Pancreas (tissue), 10 donors: Measurements from ENCODE around the gene ACSL3. TPM values are rescaled to one million over a fixed set of nuclear protein-coding genes. Genes with fewer than 3 reads are reported as not detected.

Experiments
- ATAC-seq, 4 donors: fragments of 200-7000 bp; cut with Tn5 transposase; one replicate each; pipeline versions ENCODE4 v1.8.0 to v1.9.1; 2020; ENCODE audit warnings: mild to moderate bottlenecking in 4 of 4, moderate library complexity in 4 of 4
- DNase-seq, 6 donors: peaks; one replicate each; pipeline ENCODE4 v3.0.0-alpha.2; 2020
- FAIRE-seq: peaks from 2 replicates; lab custom pipeline; 2012; peaks lifted over from hg19 to GRCh38; lab: Jason Lieb, UNC
- H3K27ac ChIP-seq, 4 donors: fragments of 200-600 bp; sonication (generic); 1 replicate in 3 of 4; 2 replicates in 1 of 4; pipeline versions ENCODE4 v1.5.0 to v1.8.0; 2020
- H3K27me3 ChIP-seq, 4 donors: fragments of 200-600 bp; one replicate each; pipeline ENCODE4 v1.8.0; 2021
- H3K36me3 ChIP-seq, 3 donors: fragments of 200-600 bp; sonication (generic) in 1 of 3; one replicate each; pipeline versions ENCODE4 v1.5.0 to v1.8.0; 2020 to 2021
- H3K4me1 ChIP-seq, 3 donors: fragments of 200-600 bp; one replicate each; pipeline ENCODE4 v1.8.0; 2021
- H3K4me3 ChIP-seq, 4 donors: fragments of 200-600 bp; sonication (generic) in 2 of 4; one replicate each; pipeline versions ENCODE4 v1.5.0 to v1.8.0; 2020 to 2021
- H3K9me3 ChIP-seq, 4 donors: fragments of 200-600 bp; one replicate each; pipeline ENCODE4 v1.8.0; 2021
- CTCF ChIP-seq, 4 donors: fragments of 200-600 bp; sonication (generic) in 3 of 4; IDR thresholded peaks; one replicate each; pipeline versions ENCODE4 v1.5.0 to v1.8.0; 2021; ENCODE audit warnings: antibody characterized with exemption in 4 of 4
- WGBS, 2 donors: extraction: QIAGEN DNeasy Blood & Tissue Kit; methylation state at CpG; one replicate each; pipeline ENCODE4 v1.1.7; 2013; 5-methylcytosine and 5-hydroxymethylcytosine counted together
- intact Hi-C, 3 donors: fragments of 100-400 bp; cut with DNase I; formaldehyde crosslinking; loops; one replicate each; pipeline versions ENCODE4 v1.11.1 to v1.14.2; 2022
- polyA plus RNA-seq, 2 donors: library from polyadenylated mRNA; stranded (reverse); fragments of 200-250 nt; gene quantifications; one replicate each; pipeline ENCODE4 v1.2.3, GENCODE V29; 2013
- total RNA-seq, 6 donors: library from RNA; stranded (reverse); fragmentation: NEBNext Ultra II Directional in 4 of 6; extraction: Animal tissue kit (Norgen Biotek cat#: 25700) in 4 of 6; gene quantifications; one replicate each; pipeline versions ENCODE4 v1.2.1 to v1.2.4, GENCODE V29; 2021 to 2023
- donor health status: healthy with polysubstance abuse.
- donor health status: DM: no; HTN: no; CAD: no; lungs with moderate emphysema.
- donor health status: DM: no; HTN: no; CAD: no.
- donor health status: control.
- donor health status: control.
- donor health status: Bipolar disorder and iron deficiency.
- donor health status: DM: yes; HTN: yes; CAD: no.
- donor health status: DM: no; HTN: no; CAD: no.
- donor health status: DM: no; HTN: no; CAD: no.
- donor health status: DM: yes; HTN: yes; CAD: no.

ACSL3 gene
- total and polyA plus RNA-seq, 8 donors = 4.7 to 32.0 (median 15.9) TPM

GRCh38 chr2:222878877-222879603 lies 18.2 kb downstream of the ACSL3 start:
- intact Hi-C loops = no loop called here
- H3K9me3 ChIP-seq = no peaks in the 10 kb centered on the region
- no peak overlapping the region for H3K27ac ChIP-seq
- H3K4me1 ChIP-seq = peaks cover 4 to 20% (median 5%) of the 10 kb centered on the region in 3 donors
- DNase-seq (no peak), FAIRE-seq (no peak), ATAC-seq (peak in 3 of 4 donors; percentile 16 to 45 (median 33))
- no peaks in the 10 kb centered on the region for H3K36me3 ChIP-seq
- no peaks in the 10 kb centered on the region for H3K27me3 ChIP-seq
- WGBS, 2 donors = 84 to 85% methylated on average over 10 of the region's 10 CpGs
- no peak for TF ChIP-seq CTCF (IDR thresholded peaks at IDR 0.05)
- no peak overlapping the region for H3K4me3 ChIP-seq

DNA sequence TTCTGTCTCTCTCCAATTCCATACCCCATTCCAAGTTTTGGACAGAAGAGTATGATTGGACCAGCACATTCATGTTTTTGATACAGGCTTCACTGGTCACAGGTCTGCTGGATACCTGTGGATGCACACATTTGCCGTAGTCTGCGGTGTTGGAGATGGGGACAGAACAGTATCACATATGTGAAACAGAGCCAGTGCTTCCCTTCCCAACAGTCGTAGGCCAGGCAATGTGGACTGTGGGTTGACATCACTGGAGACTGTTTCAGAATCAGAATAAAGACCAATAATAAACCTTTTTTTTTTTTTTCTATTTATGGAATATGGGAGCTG lies 18.7 kb downstream of the ACSL3 start:
- DNase-seq (no peak), FAIRE-seq (no peak), ATAC-seq (no peak)
- WGBS, 2 donors = 86 to 90% methylated on average over 3 of the region's 3 CpGs
- Histone ChIP-seq H3K9me3 (no peaks in the 10 kb centered on the region), H3K27me3 (no peaks in the 10 kb centered on the region), H3K27ac (no peak overlapping the region), H3K36me3 (no peaks in the 10 kb centered on the region), H3K4me1 (peaks cover 5 to 22% (median 10%) of the 10 kb centered on the region in 3 donors), H3K4me3 (no peak overlapping the region)
- intact Hi-C loops = no loop called here
- no peak for TF ChIP-seq CTCF (IDR thresholded peaks at IDR 0.05)

DNA sequence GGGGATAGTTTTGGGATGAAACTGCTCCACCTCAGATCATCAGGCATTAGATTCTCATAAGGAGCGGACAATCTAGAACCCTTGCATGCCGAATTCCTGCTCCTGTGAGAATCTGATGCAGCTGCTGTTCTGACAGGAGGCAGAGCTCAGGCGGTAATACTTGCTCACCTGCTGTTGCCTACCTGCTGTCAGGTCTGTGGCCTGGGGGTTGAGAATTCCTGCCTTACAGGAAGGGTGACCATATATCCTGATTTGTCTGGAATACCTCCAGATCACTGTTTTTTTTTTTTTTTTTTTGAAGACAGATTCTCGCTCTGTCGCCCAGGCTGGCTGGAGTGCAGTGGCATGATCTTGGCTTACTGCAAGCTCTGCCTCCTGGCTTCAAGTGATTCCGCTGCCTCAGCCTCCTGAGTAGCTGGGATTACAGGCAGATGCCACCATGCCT lies 21.7 kb downstream of the ACSL3 start:
- 56 to 67% methylated on average over 6 of the region's 6 CpGs for WGBS, 2 donors
- no peak overlapping the region for H3K4me3 ChIP-seq
- DNase-seq = no peak

GRCh38 chr2:222883420-222883819 lies 22.6 kb downstream of the ACSL3 start:
- TF ChIP-seq CTCF (IDR thresholded peaks at IDR 0.05) = no peak
- Histone ChIP-seq H3K27ac (no peak overlapping the region), H3K36me3 (no peaks in the 10 kb centered on the region), H3K4me3 (no peak overlapping the region), H3K27me3 (no peaks in the 10 kb centered on the region), H3K4me1 (peaks cover 10 to 25% (median 11%) of the 10 kb centered on the region in 3 donors), H3K9me3 (no peaks in the 10 kb centered on the region)
- 90 to 93% methylated on average over 3 of the region's 3 CpGs for WGBS, 2 donors
- ATAC-seq = no peak
- DNase-seq = no peak
- no peak for FAIRE-seq
- intact Hi-C loops = no loop called here

More for the DNA sequence above, 21.7 kb downstream of the ACSL3 start:
- Histone ChIP-seq H3K36me3 (no peaks in the 10 kb centered on the region), H3K4me1 (peaks cover 11 to 34% (median 14%) of the 10 kb centered on the region in 3 donors), H3K27me3 (no peaks in the 10 kb centered on the region), H3K27ac (no peak overlapping the region), H3K9me3 (no peaks in the 10 kb centered on the region)
- intact Hi-C loops = no loop called here
- no peak for TF ChIP-seq CTCF (IDR thresholded peaks at IDR 0.05)
- ATAC-seq (peak in 3 of 4 donors; percentile 14 to 52 (median 40)), FAIRE-seq (no peak)

DNA sequence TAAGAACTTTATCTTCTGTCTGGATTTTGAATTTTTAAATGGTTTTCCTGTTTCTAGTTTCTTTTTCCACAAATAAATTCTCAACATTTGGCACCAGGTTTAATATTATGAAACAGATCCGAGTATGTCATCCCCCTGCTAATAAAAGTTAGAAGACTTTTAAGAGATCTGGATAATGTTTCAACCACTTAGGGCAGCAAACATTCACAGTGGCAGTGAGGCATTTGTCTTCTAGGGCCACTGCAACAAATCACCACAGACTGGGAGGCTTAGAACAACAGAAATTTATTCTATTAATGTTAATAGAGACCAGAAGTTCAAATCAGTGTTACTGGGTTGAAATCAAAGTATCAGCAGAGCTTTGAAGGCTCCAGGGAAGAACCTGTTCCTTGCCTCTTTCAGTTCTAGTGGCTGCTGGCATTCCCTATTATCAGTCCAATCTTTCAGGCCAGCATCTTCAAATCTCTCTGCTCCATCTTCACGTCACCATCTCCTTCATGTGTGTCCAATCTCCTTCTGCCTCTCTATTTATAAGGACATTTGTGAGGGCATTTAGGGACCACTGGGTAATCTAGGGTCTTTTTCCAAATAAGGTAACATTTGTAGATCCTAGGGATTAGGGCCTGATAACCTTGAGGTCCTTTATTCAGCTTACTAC lies 23.4 kb downstream of the ACSL3 start:
- DNase-seq = no peak
- Histone ChIP-seq H3K27ac (no peak overlapping the region), H3K9me3 (no peaks in the 10 kb centered on the region), H3K27me3 (no peaks in the 10 kb centered on the region), H3K4me3 (no peak overlapping the region), H3K4me1 (peaks cover 10 to 19% (median 11%) of the 10 kb centered on the region in 3 donors), H3K36me3 (no peaks in the 10 kb centered on the region)
- WGBS, 2 donors = 62 to 63% methylated on average over 2 of the region's 2 CpGs
- no peak for TF ChIP-seq CTCF (IDR thresholded peaks at IDR 0.05)
- peak in 1 of 4 donors; percentile 14 for ATAC-seq
- intact Hi-C loops = no loop called here
- FAIRE-seq = no peak
